ENCODE measurements around the gene POFUT2.

POFUT2 gene

DNA sequence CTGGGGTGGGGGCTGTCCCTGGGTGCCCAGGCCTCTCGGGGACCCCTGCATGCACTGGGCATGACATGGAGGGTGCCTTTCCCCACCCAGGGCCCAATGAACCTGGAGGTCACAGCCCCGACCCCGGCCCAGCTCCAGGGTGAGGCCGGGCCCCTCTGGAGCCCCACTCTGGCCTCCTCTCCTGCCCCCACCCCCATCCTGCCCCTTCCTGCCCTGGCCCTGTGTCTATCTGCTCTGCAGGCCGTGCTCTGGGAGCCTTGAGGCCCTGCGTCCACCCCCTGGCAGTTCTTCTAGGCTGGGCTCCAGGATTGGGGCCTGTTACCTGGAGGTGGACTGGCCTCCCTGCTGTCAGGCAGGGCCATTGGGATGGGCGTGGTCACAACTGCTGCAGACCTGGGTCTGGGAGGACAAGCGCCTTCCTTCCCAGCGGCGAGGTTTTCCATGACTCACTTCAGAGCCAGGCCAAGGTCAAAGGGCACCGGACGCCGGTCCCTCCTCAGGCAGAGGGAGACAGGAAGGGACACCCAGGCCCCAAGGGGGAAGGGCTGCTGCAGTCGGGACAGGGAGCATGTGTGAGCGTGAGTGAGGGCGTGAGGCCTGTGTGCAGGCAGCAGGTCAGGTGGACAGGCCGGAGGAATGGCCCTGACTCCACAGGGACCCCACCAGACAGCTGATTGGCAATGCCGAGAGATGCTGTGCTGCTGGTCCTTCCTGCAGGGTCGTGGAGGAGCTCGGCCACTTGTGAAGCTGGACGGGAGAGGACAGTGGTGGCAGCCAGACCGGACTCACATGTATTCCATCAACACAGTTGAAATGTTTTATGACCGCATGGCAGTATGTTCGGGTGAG, 31.1 kb upstream of the POFUT2 start:
- TF ChIP-seq, protein P1, sequence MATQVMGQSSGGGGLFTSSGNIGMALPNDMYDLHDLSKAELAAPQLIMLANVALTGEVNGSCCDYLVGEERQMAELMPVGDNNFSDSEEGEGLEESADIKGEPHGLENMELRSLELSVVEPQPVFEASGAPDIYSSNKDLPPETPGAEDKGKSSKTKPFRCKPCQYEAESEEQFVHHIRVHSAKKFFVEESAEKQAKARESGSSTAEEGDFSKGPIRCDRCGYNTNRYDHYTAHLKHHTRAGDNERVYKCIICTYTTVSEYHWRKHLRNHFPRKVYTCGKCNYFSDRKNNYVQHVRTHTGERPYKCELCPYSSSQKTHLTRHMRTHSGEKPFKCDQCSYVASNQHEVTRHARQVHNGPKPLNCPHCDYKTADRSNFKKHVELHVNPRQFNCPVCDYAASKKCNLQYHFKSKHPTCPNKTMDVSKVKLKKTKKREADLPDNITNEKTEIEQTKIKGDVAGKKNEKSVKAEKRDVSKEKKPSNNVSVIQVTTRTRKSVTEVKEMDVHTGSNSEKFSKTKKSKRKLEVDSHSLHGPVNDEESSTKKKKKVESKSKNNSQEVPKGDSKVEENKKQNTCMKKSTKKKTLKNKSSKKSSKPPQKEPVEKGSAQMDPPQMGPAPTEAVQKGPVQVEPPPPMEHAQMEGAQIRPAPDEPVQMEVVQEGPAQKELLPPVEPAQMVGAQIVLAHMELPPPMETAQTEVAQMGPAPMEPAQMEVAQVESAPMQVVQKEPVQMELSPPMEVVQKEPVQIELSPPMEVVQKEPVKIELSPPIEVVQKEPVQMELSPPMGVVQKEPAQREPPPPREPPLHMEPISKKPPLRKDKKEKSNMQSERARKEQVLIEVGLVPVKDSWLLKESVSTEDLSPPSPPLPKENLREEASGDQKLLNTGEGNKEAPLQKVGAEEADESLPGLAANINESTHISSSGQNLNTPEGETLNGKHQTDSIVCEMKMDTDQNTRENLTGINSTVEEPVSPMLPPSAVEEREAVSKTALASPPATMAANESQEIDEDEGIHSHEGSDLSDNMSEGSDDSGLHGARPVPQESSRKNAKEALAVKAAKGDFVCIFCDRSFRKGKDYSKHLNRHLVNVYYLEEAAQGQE (IDR thresholded peaks at IDR 0.05; ENCODE audit: low read depth): no peak
- TF ChIP-seq NFIC (IDR thresholded peaks at IDR 0.05) (peak; percentile 23; the same call in 1 of the 2 replicates), RAD21 (IDR thresholded peaks at IDR 0.05; ENCODE audit: low read depth) (peak; percentile 22; the same call in 1 of the 2 replicates), FOXM1 (IDR thresholded peaks at IDR 0.05; ENCODE audit: borderline replicate concordance, low read depth) (no peak), YY1 (IDR thresholded peaks at IDR 0.05; ENCODE audit: low read depth) (0 out of 2 replicates have a peak, but pooled peaks have one; percentile 27), TCF12 (IDR thresholded peaks at IDR 0.05; ENCODE audit: low read depth) (peak; percentile 48), EP300 (IDR thresholded peaks at IDR 0.05; ENCODE audit: borderline replicate concordance) (peak; percentile 50; the same call in 1 of the 2 replicates), TAF1 (IDR thresholded peaks at IDR 0.05; ENCODE audit: low read depth) (no peak), CREB1 (IDR thresholded peaks at IDR 0.05; ENCODE audit: low read depth) (no peak)

GRCh38 chr21:45318146-45318555, 30.5 kb upstream of the POFUT2 start:
- TF ChIP-seq TEAD4 (IDR thresholded peaks at IDR 0.05) (no peak), ZBTB7A (IDR thresholded peaks at IDR 0.05; ENCODE audit: low read depth) (0 out of 2 replicates have a peak, but pooled peaks have one; percentile 45)

GRCh38 chr21:45317398-45318145, 29.9 kb upstream of the POFUT2 start:
- TF ChIP-seq, protein P1 (IDR thresholded peaks at IDR 0.05; ENCODE audit: low read depth): no peak

GRCh38 chr21:45316871-45317397, 29.2 kb upstream of the POFUT2 start:
- no peak for TF ChIP-seq FOXM1 (IDR thresholded peaks at IDR 0.05; ENCODE audit: borderline replicate concordance, low read depth)
- TF ChIP-seq CEBPB (IDR thresholded peaks at IDR 0.05): no peak
- no peak for TF ChIP-seq RAD21 (IDR thresholded peaks at IDR 0.05; ENCODE audit: low read depth)
- no peak for TF ChIP-seq EGR1 (IDR thresholded peaks at IDR 0.05)
- TF ChIP-seq, protein P2, sequence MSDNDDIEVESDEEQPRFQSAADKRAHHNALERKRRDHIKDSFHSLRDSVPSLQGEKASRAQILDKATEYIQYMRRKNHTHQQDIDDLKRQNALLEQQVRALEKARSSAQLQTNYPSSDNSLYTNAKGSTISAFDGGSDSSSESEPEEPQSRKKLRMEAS (IDR thresholded peaks at IDR 0.05): no peak
- TF ChIP-seq YY1 (IDR thresholded peaks at IDR 0.05; ENCODE audit: low read depth): no peak
- TF ChIP-seq USF1 (IDR thresholded peaks at IDR 0.05): no peak
- TF ChIP-seq, protein P1 (IDR thresholded peaks at IDR 0.05; ENCODE audit: low read depth): no peak
- TF ChIP-seq TEAD4 (IDR thresholded peaks at IDR 0.05): no peak
- TF ChIP-seq TCF12 (IDR thresholded peaks at IDR 0.05; ENCODE audit: low read depth): no peak

- TF ChIP-seq TAF1 (IDR thresholded peaks at IDR 0.05; ENCODE audit: low read depth): no peak
- no peak for TF ChIP-seq CEBPB (IDR thresholded peaks at IDR 0.05)
- TF ChIP-seq USF1 (IDR thresholded peaks at IDR 0.05): no peak
- no peak for TF ChIP-seq NFIC (IDR thresholded peaks at IDR 0.05)
- no peak for TF ChIP-seq ZBTB7A (IDR thresholded peaks at IDR 0.05; ENCODE audit: low read depth)
- no peak for TF ChIP-seq YY1 (IDR thresholded peaks at IDR 0.05; ENCODE audit: low read depth)
- no peak for TF ChIP-seq RAD21 (IDR thresholded peaks at IDR 0.05; ENCODE audit: low read depth)
- no peak for TF ChIP-seq TEAD4 (IDR thresholded peaks at IDR 0.05)
- TF ChIP-seq, protein P1 (IDR thresholded peaks at IDR 0.05; ENCODE audit: low read depth): no peak
- TF ChIP-seq CREB1 (IDR thresholded peaks at IDR 0.05; ENCODE audit: low read depth): no peak
- no peak for TF ChIP-seq EGR1 (IDR thresholded peaks at IDR 0.05)
Measured at GRCh38 chr21:45313682-45314081, 26.0 kb upstream of the POFUT2 start.

Data from Ishikawa (cell line).